GM12878 (cell line): ENCODE results near the gene FTH1. TPM values are rescaled to one million over a fixed set of nuclear protein-coding genes. Genes with fewer than 3 reads are reported as not detected.
A peak's percentile ranks its signal among the peaks of the same experiment; 100 is the strongest.

Source experiments
- ATF2 ChIP-seq: IDR thresholded peaks from 2 replicates; pipeline ENCODE4 v1.6.1; 2012; ENCODE audit warnings: low read length, inconsistent platforms
- CHD4 ChIP-seq: fragments of 200-600 bp; sonication (generic); IDR thresholded peaks from 2 replicates; pipeline ENCODE4 v1.6.1; 2016; ENCODE audit warnings: mild to moderate bottlenecking
- CUX1 ChIP-seq: IDR thresholded peaks from 2 replicates; pipeline ENCODE4 v1.6.1; 2012; ENCODE audit warnings: improper control_type of control experiment, low read depth, low read length; ENCODE audit not compliant: insufficient replicate concordance
- EGR1 ChIP-seq, 2 experiments: IDR thresholded peaks; 1 replicate in 1 of 2; 2 replicates in 1 of 2; pipeline ENCODE4 v1.6.1; 2011 to 2012; ENCODE audit warnings: low read depth in 2 of 2, low read length in 2 of 2, borderline replicate concordance in 1 of 2, mild to moderate bottlenecking in 1 of 2, moderate library complexity in 1 of 2
- FOXM1 ChIP-seq: IDR thresholded peaks from 2 replicates; pipeline ENCODE4 v1.6.1; 2012; ENCODE audit warnings: low read depth, mild to moderate bottlenecking, inconsistent platforms, low read length, moderate library complexity
- HDAC6 ChIP-seq: fragments of 200-600 bp; sonication (generic); IDR thresholded peaks from one replicate; pipeline ENCODE4 v1.8.0; 2017; ENCODE audit warnings: antibody characterized with exemption; ENCODE audit not compliant: unreplicated experiment
- HDGF ChIP-seq: fragments of 450-650 bp; IDR thresholded peaks from 2 replicates; pipeline ENCODE4 v1.6.1; 2016; ENCODE audit warnings: antibody characterized with exemption
- IKZF2 ChIP-seq, 2 experiments: fragments of 450-650 bp; IDR thresholded peaks; 2 replicates each; pipeline ENCODE4 v1.6.1; 2017; ENCODE audit warnings: mild to moderate bottlenecking in 2 of 2, moderate library complexity in 2 of 2
- MEF2A ChIP-seq: IDR thresholded peaks from 2 replicates; pipeline ENCODE4 v1.6.1; 2011; ENCODE audit warnings: low read depth, mild to moderate bottlenecking, low read length, moderate library complexity; ENCODE audit not compliant: insufficient read depth
- POLR2AphosphoS2 ChIP-seq: IDR thresholded peaks from 2 replicates; pipeline ENCODE4 v1.6.1; 2011; ENCODE audit warnings: low read depth, mild to moderate bottlenecking, low read length, improper control_type of control experiment, moderate library complexity
- RAD51 ChIP-seq: fragments of 450-650 bp; IDR thresholded peaks from 2 replicates; pipeline ENCODE4 v1.6.1; 2016; ENCODE audit warnings: moderate library complexity, mild to moderate bottlenecking, inconsistent platforms
- RB1 ChIP-seq: fragments of 450-650 bp; formaldehyde crosslinking; IDR thresholded peaks from 2 replicates; pipeline ENCODE4 v1.6.1; 2017; ENCODE audit warnings: mild to moderate bottlenecking, borderline replicate concordance
- RFX5 ChIP-seq: IDR thresholded peaks from 2 replicates; pipeline ENCODE4 v1.6.1; 2011; ENCODE audit warnings: low read depth, low read length, improper control_type of control experiment
- RUNX3 ChIP-seq: IDR thresholded peaks from 2 replicates; pipeline ENCODE4 v1.6.1; 2012; ENCODE audit warnings: low read length, inconsistent platforms
- SMAD5 ChIP-seq: IDR thresholded peaks from 2 replicates; pipeline ENCODE4 v1.6.1; 2016; ENCODE audit warnings: antibody characterized with exemption, low read depth
- SMC3 ChIP-seq: IDR thresholded peaks from 2 replicates; pipeline ENCODE4 v1.6.1; 2011; ENCODE audit warnings: low read length, improper control_type of control experiment, borderline replicate concordance
- SP1 ChIP-seq: IDR thresholded peaks from one replicate; pipeline ENCODE4 v1.6.1; 2011; ENCODE audit warnings: low read depth, low read length
- TAF1 ChIP-seq: IDR thresholded peaks from 2 replicates; pipeline ENCODE4 v1.6.1; 2011; ENCODE audit warnings: mild to moderate bottlenecking, low read depth, low read length, borderline replicate concordance
- YY1 ChIP-seq: IDR thresholded peaks from 2 replicates; pipeline ENCODE4 v1.6.1; 2011; ENCODE audit warnings: low read depth, mild to moderate bottlenecking, low read length
- ZNF622 ChIP-seq: fragments of 450-650 bp; IDR thresholded peaks from 2 replicates; pipeline ENCODE4 v1.6.1; 2017; ENCODE audit warnings: mild to moderate bottlenecking, inconsistent platforms
- ZZZ3 ChIP-seq: IDR thresholded peaks from 2 replicates; pipeline ENCODE4 v1.6.1; 2011; ENCODE audit warnings: low read depth; ENCODE audit not compliant: control insufficient read depth, insufficient read length
- polyA plus RNA-seq, 11 experiments: library from polyadenylated mRNA; depleted of rRNA in 4 of 11; unstranded in 6 of 11; stranded (reverse) in 5 of 11; fragments of >200 nt; fragmentation: Nextera tagmentation in 4 of 11; fragmentation: Illumina TruSeq in 1 of 11; extraction: Ambion mirVana in 4 of 11; extraction: Trizol in 1 of 11; gene quantifications; 1 replicate in 1 of 11; 2 replicates in 10 of 11; pipeline versions ENCODE4 v1.2.1 to v1.2.3, GENCODE V29; 2011 to 2016; ENCODE audit warnings: inconsistent platforms in 2 of 11, missing spikeins in 2 of 11, low read depth in 1 of 11
- total RNA-seq, 4 experiments: library from RNA; depleted of rRNA in 3 of 4; stranded (reverse); fragments of >200 nt in 3 of 4; fragmentation: Illumina TruSeq in 1 of 4; extraction: Trizol in 1 of 4; gene quantifications; 2 replicates each; pipeline versions ENCODE4 v1.2.1 to v1.2.3, GENCODE V29; 2013 to 2021
- TF ChIP-seq, protein P1 (sequence below): IDR thresholded peaks from 2 replicates; pipeline ENCODE4 v1.6.1; 2012; ENCODE audit warnings: low read depth, low read length, improper control_type of control experiment
- TF ChIP-seq, protein P2 (sequence below): fragments of 150-350 bp; IDR thresholded peaks from 2 replicates; pipeline ENCODE4 v1.6.1; 2014; ENCODE audit warnings: mild to moderate bottlenecking, low read depth, low read length

The FTH1 gene
- total and polyA plus RNA-seq, 10 of the 15 experiments (the other 5 are each of a cell fraction or from before 2014, with no cell fraction given), result 289 to 4,154 (median 960) TPM

DNA sequence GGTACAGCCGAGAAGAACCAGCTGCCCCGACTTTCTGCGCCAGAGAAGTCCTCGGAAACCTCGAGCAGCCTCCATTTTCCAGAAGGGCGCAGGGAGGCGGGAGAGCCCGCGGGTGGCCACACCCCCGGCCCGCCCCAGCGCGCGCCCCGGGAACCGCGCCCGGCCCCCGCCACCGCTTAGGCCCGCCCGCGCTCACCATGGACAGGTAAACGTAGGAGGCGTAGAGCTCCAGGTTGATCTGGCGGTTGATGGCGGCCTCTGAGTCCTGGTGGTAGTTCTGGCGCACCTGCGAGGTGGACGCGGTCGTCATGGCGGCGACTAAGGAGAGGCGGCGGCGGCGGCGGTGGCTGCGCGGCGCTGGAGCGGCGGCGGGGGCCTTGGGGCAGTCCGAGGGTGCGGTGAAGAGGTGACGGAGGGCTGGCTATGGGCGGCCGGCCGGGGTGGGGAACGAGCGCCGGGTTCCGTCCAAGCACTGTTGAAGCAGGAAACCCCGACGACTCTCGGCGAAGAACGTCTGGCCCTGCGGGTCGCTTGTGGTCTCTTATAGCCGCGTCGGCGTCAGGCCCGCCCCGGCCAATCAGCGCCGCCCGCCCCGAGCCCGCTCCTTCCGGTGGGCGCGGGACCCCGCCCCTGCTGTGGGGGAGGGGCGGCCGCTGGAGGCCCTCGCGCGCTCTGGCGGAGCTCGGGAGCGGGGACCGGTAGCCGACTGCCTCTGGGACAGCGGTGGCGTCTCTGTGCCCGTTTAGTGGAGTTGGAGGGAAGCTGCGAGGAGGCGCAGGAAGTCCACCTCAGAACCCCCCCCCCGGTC lies at the start of gene FTH1 (continued):
- no peak for TF ChIP-seq FOXM1
- 0 out of 3 replicates have a peak, but pooled peaks of 1 of the 2 experiments have one; percentile 2 for TF ChIP-seq EGR1 (IDR thresholded peaks at IDR 0.05; ENCODE audit: borderline replicate concordance in 1 of 2, low read depth in 2 of 2, low read length in 2 of 2)
- no peak for TF ChIP-seq ZNF622
- TF ChIP-seq MEF2A, result no peak
- TF ChIP-seq RB1, result peak; percentile 46
- TF ChIP-seq POLR2AphosphoS2, result peak; percentile 96
- peak; percentile 79 for TF ChIP-seq HDAC6
- TF ChIP-seq IKZF2 (IDR thresholded peaks at IDR 0.05), result no peak
- no peak for TF ChIP-seq RAD51
- TF ChIP-seq SMC3, result no peak
- TF ChIP-seq, protein P1, sequence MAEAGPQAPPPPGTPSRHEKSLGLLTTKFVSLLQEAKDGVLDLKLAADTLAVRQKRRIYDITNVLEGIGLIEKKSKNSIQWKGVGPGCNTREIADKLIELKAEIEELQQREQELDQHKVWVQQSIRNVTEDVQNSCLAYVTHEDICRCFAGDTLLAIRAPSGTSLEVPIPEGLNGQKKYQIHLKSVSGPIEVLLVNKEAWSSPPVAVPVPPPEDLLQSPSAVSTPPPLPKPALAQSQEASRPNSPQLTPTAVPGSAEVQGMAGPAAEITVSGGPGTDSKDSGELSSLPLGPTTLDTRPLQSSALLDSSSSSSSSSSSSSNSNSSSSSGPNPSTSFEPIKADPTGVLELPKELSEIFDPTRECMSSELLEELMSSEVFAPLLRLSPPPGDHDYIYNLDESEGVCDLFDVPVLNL, result no peak
- no peak for TF ChIP-seq ZZZ3
- TF ChIP-seq TAF1, result peak; percentile 44; the same call in 1 of the 2 replicates
- TF ChIP-seq RFX5, result no peak
- no peak for TF ChIP-seq RUNX3
- no peak for TF ChIP-seq SP1
- TF ChIP-seq SMAD5, result peak; percentile 97
- TF ChIP-seq, protein P2, sequence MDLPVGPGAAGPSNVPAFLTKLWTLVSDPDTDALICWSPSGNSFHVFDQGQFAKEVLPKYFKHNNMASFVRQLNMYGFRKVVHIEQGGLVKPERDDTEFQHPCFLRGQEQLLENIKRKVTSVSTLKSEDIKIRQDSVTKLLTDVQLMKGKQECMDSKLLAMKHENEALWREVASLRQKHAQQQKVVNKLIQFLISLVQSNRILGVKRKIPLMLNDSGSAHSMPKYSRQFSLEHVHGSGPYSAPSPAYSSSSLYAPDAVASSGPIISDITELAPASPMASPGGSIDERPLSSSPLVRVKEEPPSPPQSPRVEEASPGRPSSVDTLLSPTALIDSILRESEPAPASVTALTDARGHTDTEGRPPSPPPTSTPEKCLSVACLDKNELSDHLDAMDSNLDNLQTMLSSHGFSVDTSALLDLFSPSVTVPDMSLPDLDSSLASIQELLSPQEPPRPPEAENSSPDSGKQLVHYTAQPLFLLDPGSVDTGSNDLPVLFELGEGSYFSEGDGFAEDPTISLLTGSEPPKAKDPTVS, result no peak
- no peak for TF ChIP-seq CHD4
- peak; percentile 85 for TF ChIP-seq YY1
- no peak for TF ChIP-seq CUX1
- TF ChIP-seq HDGF, result no peak
- TF ChIP-seq ATF2, result no peak
